Lower leg skin (tissue), 3 donors: ENCODE data around the gene ETHE1.

ENCODE experiments used
- POLR2A ChIP-seq, 2 donors: fragments of 450-650 bp; IDR thresholded peaks; one replicate each; pipeline ENCODE4 v1.6.1; 2016 to 2017; ENCODE audit warnings: antibody characterized with exemption in 2 of 2, mild to moderate bottlenecking in 1 of 2, moderate library complexity in 1 of 2
- TF ChIP-seq, protein P1 (sequence below), 3 donors: fragments of 450-650 bp; IDR thresholded peaks; one replicate each; pipeline ENCODE4 v1.5.1; 2016; ENCODE audit warnings: antibody characterized with exemption in 3 of 3, mild to moderate bottlenecking in 3 of 3, moderate library complexity in 2 of 3

DNA sequence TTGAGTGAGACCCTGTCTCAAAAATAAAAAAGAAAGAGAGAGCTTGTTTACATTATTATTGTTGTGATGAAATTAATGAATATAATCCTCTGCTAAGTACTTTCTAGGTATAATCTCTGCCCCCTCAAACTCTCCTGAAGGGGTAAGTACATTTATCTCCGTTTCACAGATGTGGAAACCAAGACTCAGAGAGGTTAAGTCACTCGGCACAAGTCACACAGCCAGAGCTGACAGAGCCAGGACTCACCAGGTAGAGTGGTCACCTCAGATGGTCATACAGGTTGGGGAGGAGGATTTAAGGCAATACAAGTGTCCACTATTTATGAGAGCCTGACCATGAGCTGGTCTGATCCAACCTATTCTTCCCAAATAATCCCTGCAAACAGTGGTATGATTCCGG lies 46.4 kb downstream of the ETHE1 start:
- TF ChIP-seq, protein P1, sequence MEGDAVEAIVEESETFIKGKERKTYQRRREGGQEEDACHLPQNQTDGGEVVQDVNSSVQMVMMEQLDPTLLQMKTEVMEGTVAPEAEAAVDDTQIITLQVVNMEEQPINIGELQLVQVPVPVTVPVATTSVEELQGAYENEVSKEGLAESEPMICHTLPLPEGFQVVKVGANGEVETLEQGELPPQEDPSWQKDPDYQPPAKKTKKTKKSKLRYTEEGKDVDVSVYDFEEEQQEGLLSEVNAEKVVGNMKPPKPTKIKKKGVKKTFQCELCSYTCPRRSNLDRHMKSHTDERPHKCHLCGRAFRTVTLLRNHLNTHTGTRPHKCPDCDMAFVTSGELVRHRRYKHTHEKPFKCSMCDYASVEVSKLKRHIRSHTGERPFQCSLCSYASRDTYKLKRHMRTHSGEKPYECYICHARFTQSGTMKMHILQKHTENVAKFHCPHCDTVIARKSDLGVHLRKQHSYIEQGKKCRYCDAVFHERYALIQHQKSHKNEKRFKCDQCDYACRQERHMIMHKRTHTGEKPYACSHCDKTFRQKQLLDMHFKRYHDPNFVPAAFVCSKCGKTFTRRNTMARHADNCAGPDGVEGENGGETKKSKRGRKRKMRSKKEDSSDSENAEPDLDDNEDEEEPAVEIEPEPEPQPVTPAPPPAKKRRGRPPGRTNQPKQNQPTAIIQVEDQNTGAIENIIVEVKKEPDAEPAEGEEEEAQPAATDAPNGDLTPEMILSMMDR (IDR thresholded peaks at IDR 0.05), result no peak
- no peak for TF ChIP-seq POLR2A (IDR thresholded peaks at IDR 0.05)
